OCI-LY1 (cell line): ENCODE results near the gene FOXN1.

Experiments used
- H2AFZ ChIP-seq: fragments of 200-600 bp; sonication (generic), shearing (Covaris generic); 2 replicates; pipeline ENCODE4 v1.6.0; 2014; ENCODE audit warnings: antibody characterized with exemption, mild to moderate bottlenecking, low read length
- H3F3A ChIP-seq: fragments of 200-600 bp; sonication (generic), shearing (Covaris generic); 2 replicates; pipeline ENCODE4 v1.6.0; 2014; ENCODE audit warnings: mild to moderate bottlenecking, antibody characterized with exemption, low read length, moderate library complexity; ENCODE audit not compliant: insufficient read depth
- H3K27ac ChIP-seq: fragments of 200-600 bp; sonication (generic); 2 replicates; pipeline ENCODE4 v1.5.1; 2014; ENCODE audit warnings: low read length, mixed run types, mild to moderate bottlenecking, low read depth; ENCODE audit not compliant: poor library complexity, severe bottlenecking
- H3K27me3 ChIP-seq: fragments of 200-600 bp; sonication (generic); 2 replicates; pipeline ENCODE4 v1.6.0; 2014; ENCODE audit warnings: antibody characterized with exemption, mild to moderate bottlenecking, low read length, moderate library complexity; ENCODE audit not compliant: insufficient read depth
- H3K36me3 ChIP-seq: fragments of 200-600 bp; sonication (generic); 2 replicates; pipeline ENCODE4 v1.6.1; 2014; ENCODE audit warnings: mild to moderate bottlenecking, antibody characterized with exemption, low read length, moderate library complexity, mixed read lengths; ENCODE audit not compliant: insufficient read depth
- H3K4me1 ChIP-seq: fragments of 200-600 bp; sonication (generic); 2 replicates; pipeline ENCODE4 v1.5.1; 2014; ENCODE audit warnings: mild to moderate bottlenecking, low read length, moderate library complexity; ENCODE audit not compliant: insufficient read depth, severe bottlenecking
- H3K4me2 ChIP-seq: fragments of 200-600 bp; sonication (generic), shearing (Covaris generic); 2 replicates; pipeline ENCODE4 v1.6.1; 2014; ENCODE audit warnings: low read length
- H3K4me3 ChIP-seq: fragments of 200-600 bp; sonication (generic); 2 replicates; pipeline ENCODE4 v1.5.1; 2014; ENCODE audit warnings: low read length, low read depth, mild to moderate bottlenecking, mixed read lengths; ENCODE audit not compliant: poor library complexity, severe bottlenecking
- H3K79me2 ChIP-seq: fragments of 200-600 bp; shearing (Covaris generic); 2 replicates; pipeline ENCODE4 v1.6.1; 2016; ENCODE audit warnings: mixed run types, low read length, mixed read lengths; ENCODE audit not compliant: insufficient read depth
- H3K9ac ChIP-seq: fragments of 200-600 bp; sonication (generic), shearing (Covaris generic); 2 replicates; pipeline ENCODE4 v1.6.1; 2014; ENCODE audit warnings: mild to moderate bottlenecking, low read length, mixed read lengths
- H3K9me2 ChIP-seq: fragments of 200-600 bp; sonication (generic), shearing (Covaris generic); 2 replicates; pipeline ENCODE4 v1.6.1; 2014; ENCODE audit warnings: low read depth, mild to moderate bottlenecking, low read length, mixed read lengths
- H3K9me3 ChIP-seq: fragments of 200-600 bp; shearing (Covaris generic); 2 replicates; pipeline ENCODE4 v1.6.1; 2014; ENCODE audit warnings: low read length, mixed read lengths
- H4K20me1 ChIP-seq: fragments of 200-600 bp; sonication (generic), shearing (Covaris generic); 2 replicates; pipeline ENCODE4 v1.6.0; 2016; ENCODE audit warnings: mild to moderate bottlenecking, low read length; ENCODE audit not compliant: insufficient read depth
- CTCF ChIP-seq: fragments of 200-600 bp; sonication (generic), shearing (Covaris generic); IDR thresholded peaks from 2 replicates; pipeline ENCODE4 v1.5.1; 2017; ENCODE audit warnings: mild to moderate bottlenecking, antibody characterized with exemption, low read length, moderate library complexity, mixed read lengths
- EZH2 ChIP-seq: fragments of 200-600 bp; sonication (generic), shearing (Covaris generic); IDR thresholded peaks from 2 replicates; pipeline ENCODE4 v1.8.0; 2017; ENCODE audit warnings: borderline replicate concordance, mixed run types, mild to moderate bottlenecking, antibody characterized with exemption, low read length, moderate library complexity, mixed read lengths

Gene FOXN1

GRCh38 chr17:28511858-28512461 lies 5.8 kb downstream of the FOXN1 start:
- Histone ChIP-seq H3K9me3 (0 out of 2 replicates have a peak, but pooled peaks cover 3% of the 10 kb centered on the region), H3K27me3 (peaks cover 10% of the 10 kb centered on the region), H3K4me2 (no peak overlapping the region), H3K36me3 (no peaks in the 10 kb centered on the region; the same call in 1 of the 2 replicates), H3K9me2 (no peaks in the 10 kb centered on the region), H3K4me3 (no peak overlapping the region), H3K4me1 (no peaks in the 10 kb centered on the region), H3K79me2 (no peaks in the 10 kb centered on the region), H3K9ac (no peak overlapping the region), H3K27ac (no peak overlapping the region), H2AFZ (no peak overlapping the region), H4K20me1 (no peaks in the 10 kb centered on the region), H3F3A (no peaks in the 10 kb centered on the region)
- no peak for TF ChIP-seq EZH2
- TF ChIP-seq CTCF: no peak

DNA sequence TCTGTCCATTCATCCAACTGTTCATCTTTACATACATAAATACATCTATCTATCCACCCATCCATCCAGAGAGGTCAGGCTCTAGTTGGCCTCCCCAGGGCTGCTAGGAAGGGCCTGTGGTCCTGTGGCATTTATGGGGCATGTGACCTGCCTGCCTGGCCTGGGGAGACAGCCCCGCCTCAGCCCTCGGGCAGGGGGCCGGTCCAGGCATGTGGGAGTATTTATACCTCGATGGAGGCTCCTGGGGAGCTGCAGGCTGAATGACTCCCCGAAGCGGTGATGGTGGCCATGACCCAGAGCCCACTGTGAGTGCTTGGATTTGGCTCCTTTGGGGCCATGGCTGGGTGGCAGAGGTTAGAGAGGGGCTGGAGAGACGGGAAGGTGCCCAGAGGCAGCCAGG lies 7.3 kb downstream of the FOXN1 start:
- Histone ChIP-seq H3K9ac (no peak overlapping the region), H2AFZ (no peak overlapping the region), H4K20me1 (no peaks in the 10 kb centered on the region), H3K9me2 (no peaks in the 10 kb centered on the region), H3K9me3 (0 out of 2 replicates have a peak, but pooled peaks cover 3% of the 10 kb centered on the region), H3K79me2 (no peaks in the 10 kb centered on the region), H3K36me3 (no peaks in the 10 kb centered on the region; the same call in 1 of the 2 replicates), H3K27ac (no peak overlapping the region), H3K27me3 (peaks cover 10% of the 10 kb centered on the region), H3K4me1 (no peaks in the 10 kb centered on the region), H3F3A (no peaks in the 10 kb centered on the region), H3K4me3 (no peak overlapping the region), H3K4me2 (no peak overlapping the region)
- TF ChIP-seq EZH2 (no peak), CTCF (no peak)

GRCh38 chr17:28514561-28515002 lies 8.4 kb downstream of the FOXN1 start:
- Histone ChIP-seq H3K27me3 (peaks cover 10% of the 10 kb centered on the region), H3K27ac (no peak overlapping the region), H4K20me1 (no peaks in the 10 kb centered on the region), H3K36me3 (no peaks in the 10 kb centered on the region; the same call in 1 of the 2 replicates), H3K4me2 (no peak overlapping the region), H3K9me2 (no peaks in the 10 kb centered on the region), H3K9me3 (0 out of 2 replicates have a peak, but pooled peaks cover 3% of the 10 kb centered on the region), H3K4me3 (no peak overlapping the region), H3K79me2 (no peaks in the 10 kb centered on the region), H2AFZ (no peak overlapping the region), H3F3A (no peaks in the 10 kb centered on the region), H3K9ac (no peak overlapping the region), H3K4me1 (no peaks in the 10 kb centered on the region)
- TF ChIP-seq CTCF (no peak), EZH2 (no peak)
